ENCODE data around the gene ADGRG3.

ADGRG3 gene

GRCh38 chr16:57679016-57679415, 10.9 kb downstream of the ADGRG3 start:
- in situ Hi-C loops (cut with MboI; ENCODE audit: low sequenced_read_pairs) = no loop called here

- in situ Hi-C loops (cut with MboI; ENCODE audit: low sequenced_read_pairs) = no loop called here
Observed at GRCh38 chr16:57679767-57680482, 11.8 kb downstream of the ADGRG3 start.

GRCh38 chr16:57680842-57681375, 12.8 kb downstream of the ADGRG3 start:
- in situ Hi-C loops (cut with MboI; ENCODE audit: low sequenced_read_pairs) = no loop called here

GRCh38 chr16:57681950-57682728, 14.0 kb downstream of the ADGRG3 start:
- in situ Hi-C loops (cut with MboI; ENCODE audit: low sequenced_read_pairs) = no loop called here

- in situ Hi-C loops (cut with MboI; ENCODE audit: low sequenced_read_pairs) = no loop called here
Observed at GRCh38 chr16:57682809-57683635, 14.9 kb downstream of the ADGRG3 start.

- in situ Hi-C loops (cut with MboI; ENCODE audit: low sequenced_read_pairs) = no loop called here
Observed at GRCh38 chr16:57683636-57684545, 15.8 kb downstream of the ADGRG3 start.

- in situ Hi-C loops (cut with MboI; ENCODE audit: low sequenced_read_pairs) = no loop called here
Observed at GRCh38 chr16:57684626-57685358, 16.7 kb downstream of the ADGRG3 start.

- in situ Hi-C loops (cut with MboI; ENCODE audit: low sequenced_read_pairs) = no loop called here
Observed at GRCh38 chr16:57685633-57686032, 17.5 kb downstream of the ADGRG3 start.

GRCh38 chr16:57686577-57686976, 18.5 kb downstream of the ADGRG3 start:
- in situ Hi-C loops (cut with MboI; ENCODE audit: low sequenced_read_pairs) = no loop called here

GRCh38 chr16:57687363-57687929, 19.3 kb downstream of the ADGRG3 start:
- in situ Hi-C loops (cut with MboI; ENCODE audit: low sequenced_read_pairs) = no loop called here

- in situ Hi-C loops (cut with MboI; ENCODE audit: low sequenced_read_pairs) = no loop called here
Observed at GRCh38 chr16:57688487-57688986, 20.4 kb downstream of the ADGRG3 start.

GRCh38 chr16:57688987-57689761, 21.1 kb downstream of the ADGRG3 start:
- in situ Hi-C loops (cut with MboI; ENCODE audit: low sequenced_read_pairs) = no loop called here

- in situ Hi-C loops (cut with MboI; ENCODE audit: low sequenced_read_pairs) = no loop called here
Observed at GRCh38 chr16:57689762-57690558, 21.9 kb downstream of the ADGRG3 start.

- in situ Hi-C loops (cut with MboI; ENCODE audit: low sequenced_read_pairs) = no loop called here
Observed at GRCh38 chr16:57690782-57691471, 22.8 kb downstream of the ADGRG3 start.

- in situ Hi-C loops (cut with MboI; ENCODE audit: low sequenced_read_pairs) = no loop called here
Observed at GRCh38 chr16:57692636-57693035, 24.5 kb downstream of the ADGRG3 start.

- in situ Hi-C loops (cut with MboI; ENCODE audit: low sequenced_read_pairs) = no loop called here
Observed at GRCh38 chr16:57693550-57693949, 25.4 kb downstream of the ADGRG3 start.

GRCh38 chr16:57694231-57694724, 26.2 kb downstream of the ADGRG3 start:
- in situ Hi-C loops (cut with MboI; ENCODE audit: low sequenced_read_pairs) = no loop called here
